ENCODE measurements around the gene ENGASE. TPM values are rescaled to one million over a fixed set of nuclear protein-coding genes. Genes with fewer than 3 reads are reported as not detected.
"Not testable (repeated sequence)": the region's sequence is repeated elsewhere in the genome, so short reads cannot be mapped to it uniquely, and the experiment has no call there.

The ENGASE gene
- total and polyA plus RNA-seq, 2 of the 8 experiments (the other 6 are each of a cell fraction or from before 2014, with no cell fraction given), result 9.3 to 36.1 TPM

- H3K4me3 ChIP-seq (ENCODE audit: extremely low read depth in 1 of 4, insufficient read depth in 2 of 4, low read depth in 3 of 4, low read length in 4 of 4); H3K4me2 ChIP-seq (ENCODE audit: insufficient read depth in 1 of 2, low read depth in 2 of 2, low read length in 2 of 2); FAIRE-seq; H3K23me2 ChIP-seq (ENCODE audit: low read depth, low read length); H3K36me3 ChIP-seq (ENCODE audit: control insufficient read depth in 2 of 4, insufficient read depth in 4 of 4, low read length in 3 of 4); H4K8ac ChIP-seq (ENCODE audit: extremely low read depth, insufficient read depth, low read length); H2AK5ac ChIP-seq (ENCODE audit: low read depth, low read length); H4K5ac ChIP-seq (ENCODE audit: insufficient read length, low read depth, low read length); H2BK12ac ChIP-seq (ENCODE audit: low read depth, low read length); H3K18ac ChIP-seq (ENCODE audit: extremely low read depth, low read length); H2BK5ac ChIP-seq (ENCODE audit: low read depth, low read length); H4K20me1 ChIP-seq (replicated peaks in 1 of 2; ENCODE audit: control insufficient read depth in 1 of 2, insufficient read depth in 2 of 2, low read length in 2 of 2); DNase-seq (ENCODE audit: low read depth in 1 of 2, low spot score in 2 of 2); H2BK15ac ChIP-seq (ENCODE audit: low read length); H3K56ac ChIP-seq (replicated peaks; ENCODE audit: insufficient read length, low read depth, low read length); H2BK120ac ChIP-seq (replicated peaks; ENCODE audit: low read depth, low read length); H3K9me3 ChIP-seq (ENCODE audit: insufficient read depth in 2 of 2, low read depth in 1 of 2, low read length in 1 of 2); H3K9ac ChIP-seq (replicated peaks in 1 of 4; ENCODE audit: extremely low read depth in 1 of 4, low read depth in 3 of 4, low read length in 3 of 4); H3K79me2 ChIP-seq (ENCODE audit: control insufficient read depth in 1 of 2, insufficient read depth in 2 of 2, low read length in 2 of 2); H3K4ac ChIP-seq (replicated peaks; ENCODE audit: insufficient read length, low read depth, low read length); H3K27me3 ChIP-seq (replicated peaks in 1 of 4; ENCODE audit: control insufficient read depth in 3 of 4, extremely low read depth in 1 of 4, insufficient read depth in 3 of 4, low read length in 3 of 4); H3K23ac ChIP-seq (ENCODE audit: insufficient read length); H3K4me1 ChIP-seq (replicated peaks in 1 of 4; ENCODE audit: control insufficient read depth in 3 of 4, insufficient read depth in 4 of 4, low read length in 3 of 4); H4K91ac ChIP-seq (replicated peaks; ENCODE audit: insufficient read length, low read length); H3K14ac ChIP-seq (ENCODE audit: insufficient read length); H2AFZ ChIP-seq (ENCODE audit: low read length); H3K79me1 ChIP-seq (ENCODE audit: low read depth, low read length); H3K27ac ChIP-seq (ENCODE audit: low read depth, low read length): not testable (repeated sequence)
- ChIA-PET CTCF (ENCODE audit: partially characterized antibody) (interaction anchor here (0.6 to 2.6 kb wide), 10 partner anchors 9 to 1716 kb away, joined by 3 to 23 read pairs (median 4); no protein-coding TSS in a partner anchor), POLR2A (ENCODE audit: partially characterized antibody) (interaction anchor here (1.3 kb wide), 1 partner anchor 98 kb away, joined by 3 read pairs; no protein-coding TSS in a partner anchor)
- peak; percentile 53; the same call in 1 of the 2 replicates for TF ChIP-seq SP1 (IDR thresholded peaks at IDR 0.05; ENCODE audit: low read depth, low read length)
- TF ChIP-seq CEBPB (IDR thresholded peaks at IDR 0.05; ENCODE audit: low read depth, low read length), result peak; percentile 94
- H2BK20ac ChIP-seq (ENCODE audit: low read length), result 0 out of 2 replicates have a peak overlapping the region, but pooled peaks have one; percentile 64
- WGBS, 2 experiments (ENCODE audit: extremely low coverage in 1 of 2, insufficient coverage in 1 of 2, insufficient read length in 1 of 2, insufficient replicate concordance in 2 of 2, low coverage in 1 of 2, low lambda C conversion rate in 2 of 2, missing lambda C conversion rate in 1 of 2), result 71% methylated on average over 18 of the region's 22 CpGs; no CpG with 5 or more reads in 1 of the 2 experiments
Measured at GRCh38 chr17:79074121-79074648, 439 bp upstream of the ENGASE start.
